Muscle layer of colon (tissue), 2 donors: ENCODE data around the gene EYA2.
"Not testable (repeated sequence)": the region's sequence is repeated elsewhere in the genome, so short reads cannot be mapped to it uniquely, and the experiment has no call there.

Experiments
- H3K27ac ChIP-seq: one replicate; pipeline ENCODE4 v1.7.0; 2013; ENCODE audit warnings: low read depth, mild to moderate bottlenecking, low read length, moderate library complexity
- H3K27me3 ChIP-seq, 2 donors: one replicate each; pipeline ENCODE4 v1.7.0; 2013; ENCODE audit warnings: low read length in 2 of 2, mild to moderate bottlenecking in 2 of 2; ENCODE audit not compliant: insufficient read depth in 2 of 2, control insufficient read depth in 1 of 2
- H3K36me3 ChIP-seq: one replicate; pipeline ENCODE4 v1.7.0; 2013; ENCODE audit warnings: mild to moderate bottlenecking, low read length; ENCODE audit not compliant: insufficient read depth
- H3K4me1 ChIP-seq: one replicate; pipeline ENCODE4 v1.7.0; 2013; ENCODE audit warnings: mild to moderate bottlenecking, low read length; ENCODE audit not compliant: insufficient read depth
- H3K4me3 ChIP-seq, 2 donors: one replicate each; pipeline ENCODE4 v1.7.0; 2013; ENCODE audit warnings: low read length in 2 of 2, low read depth in 1 of 2, mild to moderate bottlenecking in 1 of 2, moderate library complexity in 1 of 2
- H3K9ac ChIP-seq: one replicate; pipeline ENCODE4 v1.7.0; 2013; ENCODE audit warnings: low read length
- H3K9me3 ChIP-seq: one replicate; pipeline ENCODE4 v1.7.0; 2013; ENCODE audit warnings: mild to moderate bottlenecking, low read length
- donor health status: abdominal sarcoma.
- donor health status: Adenocarcinoma of cecum.

EYA2 gene

GRCh38 chr20:47198996-47199552 lies 304.4 kb downstream of the EYA2 start:
- no peaks in the 10 kb centered on the region for H3K36me3 ChIP-seq
- peaks cover 4% of the 10 kb centered on the region for H3K4me1 ChIP-seq
- no peaks in the 10 kb centered on the region for H3K9me3 ChIP-seq
- H3K9ac ChIP-seq: no peak overlapping the region
- no peaks in the 10 kb centered on the region for H3K27me3 ChIP-seq
- H3K4me3 ChIP-seq: no peak overlapping the region
- H3K27ac ChIP-seq: no peak overlapping the region

GRCh38 chr20:47201074-47201730 lies 306.6 kb downstream of the EYA2 start:
- Histone ChIP-seq H3K9ac (no peak overlapping the region), H3K27me3 (no peaks in the 10 kb centered on the region), H3K4me3 (no peak overlapping the region), H3K4me1 (peaks cover 4% of the 10 kb centered on the region), H3K36me3 (no peaks in the 10 kb centered on the region), H3K9me3 (no peaks in the 10 kb centered on the region), H3K27ac (no peak overlapping the region)

GRCh38 chr20:47202733-47203667 lies 308.4 kb downstream of the EYA2 start:
- Histone ChIP-seq H3K27me3 (no peaks in the 10 kb centered on the region), H3K36me3 (no peaks in the 10 kb centered on the region), H3K4me1 (no peaks in the 10 kb centered on the region), H3K27ac (no peak overlapping the region), H3K4me3 (no peak overlapping the region), H3K9ac (no peak overlapping the region), H3K9me3 (no peaks in the 10 kb centered on the region)

GRCh38 chr20:47204008-47204849 lies 309.6 kb downstream of the EYA2 start:
- H3K4me3 ChIP-seq: no peak overlapping the region
- no peaks in the 10 kb centered on the region for H3K27me3 ChIP-seq
- no peaks in the 10 kb centered on the region for H3K4me1 ChIP-seq
- no peak overlapping the region for H3K9ac ChIP-seq
- no peaks in the 10 kb centered on the region for H3K9me3 ChIP-seq
- H3K27ac ChIP-seq: no peak overlapping the region
- H3K36me3 ChIP-seq: peaks cover under 1% of the 10 kb centered on the region

GRCh38 chr20:47204850-47205122 lies 310.1 kb downstream of the EYA2 start:
- H3K9me3 ChIP-seq, H3K36me3 ChIP-seq, H3K27ac ChIP-seq, H3K4me1 ChIP-seq, H3K9ac ChIP-seq, H3K4me3 ChIP-seq, H3K27me3 ChIP-seq: not testable (repeated sequence)

- no peak overlapping the region for H3K9ac ChIP-seq
- no peaks in the 10 kb centered on the region for H3K27me3 ChIP-seq
- H3K9me3 ChIP-seq: no peaks in the 10 kb centered on the region
- no peak overlapping the region for H3K27ac ChIP-seq
- H3K4me3 ChIP-seq: no peak overlapping the region
- H3K4me1 ChIP-seq: no peaks in the 10 kb centered on the region
- H3K36me3 ChIP-seq: peaks cover 9% of the 10 kb centered on the region
Observed at GRCh38 chr20:47205577-47206123, 311.0 kb downstream of the EYA2 start.

- not testable (repeated sequence) for H3K27ac ChIP-seq, H3K9me3 ChIP-seq, H3K4me1 ChIP-seq, H3K4me3 ChIP-seq, H3K27me3 ChIP-seq, H3K9ac ChIP-seq
- peaks cover 17% of the 10 kb centered on the region for H3K36me3 ChIP-seq
Observed at GRCh38 chr20:47206552-47206951, 311.9 kb downstream of the EYA2 start.

GRCh38 chr20:47206962-47207641 lies 312.5 kb downstream of the EYA2 start:
- Histone ChIP-seq H3K4me1 (no peaks in the 10 kb centered on the region), H3K36me3 (peaks cover 23% of the 10 kb centered on the region), H3K9ac (no peak overlapping the region), H3K9me3 (no peaks in the 10 kb centered on the region), H3K27ac (no peak overlapping the region), H3K4me3 (no peak overlapping the region), H3K27me3 (no peaks in the 10 kb centered on the region)

- Histone ChIP-seq H3K9ac (no peak overlapping the region), H3K4me3 (no peak overlapping the region), H3K9me3 (no peaks in the 10 kb centered on the region), H3K27me3 (no peaks in the 10 kb centered on the region), H3K36me3 (peaks cover 37% of the 10 kb centered on the region), H3K4me1 (no peaks in the 10 kb centered on the region), H3K27ac (no peak overlapping the region)
Observed at GRCh38 chr20:47208534-47209174, 314.0 kb downstream of the EYA2 start.

GRCh38 chr20:47209982-47210381 lies 315.3 kb downstream of the EYA2 start:
- Histone ChIP-seq H3K9me3 (no peaks in the 10 kb centered on the region), H3K9ac (no peak overlapping the region), H3K27ac (no peak overlapping the region), H3K4me1 (no peaks in the 10 kb centered on the region), H3K4me3 (no peak overlapping the region), H3K27me3 (no peaks in the 10 kb centered on the region), H3K36me3 (peaks cover 44% of the 10 kb centered on the region)
